ENCODE measurements around the gene FHIT.

- TF ChIP-seq POLR2A (IDR thresholded peaks at IDR 0.05), result no peak
- no peak for TF ChIP-seq CTCF (IDR thresholded peaks at IDR 0.05)
Observed at GRCh38 chr3:61043156-61043555, 208.1 kb downstream of the FHIT start.
